Measurements from ENCODE around the gene MTR.

- no peak for TF ChIP-seq EZH2 (IDR thresholded peaks at IDR 0.05; ENCODE audit: low read length, unreplicated experiment)
- no peak for TF ChIP-seq EZH2phosphoT487 (IDR thresholded peaks at IDR 0.05; ENCODE audit: borderline replicate concordance, low read length)
- TF ChIP-seq, protein P1, sequence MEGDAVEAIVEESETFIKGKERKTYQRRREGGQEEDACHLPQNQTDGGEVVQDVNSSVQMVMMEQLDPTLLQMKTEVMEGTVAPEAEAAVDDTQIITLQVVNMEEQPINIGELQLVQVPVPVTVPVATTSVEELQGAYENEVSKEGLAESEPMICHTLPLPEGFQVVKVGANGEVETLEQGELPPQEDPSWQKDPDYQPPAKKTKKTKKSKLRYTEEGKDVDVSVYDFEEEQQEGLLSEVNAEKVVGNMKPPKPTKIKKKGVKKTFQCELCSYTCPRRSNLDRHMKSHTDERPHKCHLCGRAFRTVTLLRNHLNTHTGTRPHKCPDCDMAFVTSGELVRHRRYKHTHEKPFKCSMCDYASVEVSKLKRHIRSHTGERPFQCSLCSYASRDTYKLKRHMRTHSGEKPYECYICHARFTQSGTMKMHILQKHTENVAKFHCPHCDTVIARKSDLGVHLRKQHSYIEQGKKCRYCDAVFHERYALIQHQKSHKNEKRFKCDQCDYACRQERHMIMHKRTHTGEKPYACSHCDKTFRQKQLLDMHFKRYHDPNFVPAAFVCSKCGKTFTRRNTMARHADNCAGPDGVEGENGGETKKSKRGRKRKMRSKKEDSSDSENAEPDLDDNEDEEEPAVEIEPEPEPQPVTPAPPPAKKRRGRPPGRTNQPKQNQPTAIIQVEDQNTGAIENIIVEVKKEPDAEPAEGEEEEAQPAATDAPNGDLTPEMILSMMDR (conservative IDR thresholded peaks at IDR 0.05; ENCODE audit: low read depth, low read length) = no peak
Measured at GRCh38 chr1:236830116-236830515, 35.0 kb downstream of the MTR start.
